SK-N-SH treated with all-trans-retinoic acid at 6 μM for 48 hours (cell line): Measurements from ENCODE around the gene CHFR.

Source experiments
- POU6F1 ChIP-seq: fragments of 250-450 bp; sonication (Bioruptor Pico); IDR thresholded peaks from 2 replicates; pipeline ENCODE4 v1.8.0; 2021; ENCODE audit warnings: low read depth, mild to moderate bottlenecking, moderate library complexity, borderline replicate concordance
- TF ChIP-seq, protein P1 (sequence below): fragments of 250-450 bp; sonication (Bioruptor Pico); IDR thresholded peaks from 2 replicates; pipeline ENCODE4 v1.8.0; 2020; ENCODE audit warnings: mild to moderate bottlenecking, moderate library complexity, borderline replicate concordance

- no peak for TF ChIP-seq POU6F1 (CRISPR knock-in tag)
- TF ChIP-seq, protein P1, sequence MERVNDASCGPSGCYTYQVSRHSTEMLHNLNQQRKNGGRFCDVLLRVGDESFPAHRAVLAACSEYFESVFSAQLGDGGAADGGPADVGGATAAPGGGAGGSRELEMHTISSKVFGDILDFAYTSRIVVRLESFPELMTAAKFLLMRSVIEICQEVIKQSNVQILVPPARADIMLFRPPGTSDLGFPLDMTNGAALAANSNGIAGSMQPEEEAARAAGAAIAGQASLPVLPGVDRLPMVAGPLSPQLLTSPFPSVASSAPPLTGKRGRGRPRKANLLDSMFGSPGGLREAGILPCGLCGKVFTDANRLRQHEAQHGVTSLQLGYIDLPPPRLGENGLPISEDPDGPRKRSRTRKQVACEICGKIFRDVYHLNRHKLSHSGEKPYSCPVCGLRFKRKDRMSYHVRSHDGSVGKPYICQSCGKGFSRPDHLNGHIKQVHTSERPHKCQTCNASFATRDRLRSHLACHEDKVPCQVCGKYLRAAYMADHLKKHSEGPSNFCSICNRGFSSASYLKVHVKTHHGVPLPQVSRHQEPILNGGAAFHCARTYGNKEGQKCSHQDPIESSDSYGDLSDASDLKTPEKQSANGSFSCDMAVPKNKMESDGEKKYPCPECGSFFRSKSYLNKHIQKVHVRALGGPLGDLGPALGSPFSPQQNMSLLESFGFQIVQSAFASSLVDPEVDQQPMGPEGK (CRISPR knock-in tag), result no peak
These were observed 63.4 kb downstream of the CHFR start for GRCh38 chr12:132824053-132824452.
